Choroid plexus epithelial cell (primary cell): ENCODE results near the gene PAQR5.

Source experiments
- DNase-seq: peaks from one replicate; pipeline ENCODE4 v3.0.0-alpha.2; 2010; ENCODE audit warnings: low read depth
- H3K4me3 ChIP-seq: 2 replicates; pipeline ENCODE4 v1.5.1; 2011; ENCODE audit warnings: low read depth, mild to moderate bottlenecking, control low read depth, low read length, moderate library complexity
- TF ChIP-seq, protein P1 (sequence below): conservative IDR thresholded peaks from 2 replicates; pipeline ENCODE4 v1.5.1; 2011; ENCODE audit warnings: low read depth, mild to moderate bottlenecking, control low read depth, inconsistent platforms, low read length, moderate library complexity

Gene PAQR5

DNA sequence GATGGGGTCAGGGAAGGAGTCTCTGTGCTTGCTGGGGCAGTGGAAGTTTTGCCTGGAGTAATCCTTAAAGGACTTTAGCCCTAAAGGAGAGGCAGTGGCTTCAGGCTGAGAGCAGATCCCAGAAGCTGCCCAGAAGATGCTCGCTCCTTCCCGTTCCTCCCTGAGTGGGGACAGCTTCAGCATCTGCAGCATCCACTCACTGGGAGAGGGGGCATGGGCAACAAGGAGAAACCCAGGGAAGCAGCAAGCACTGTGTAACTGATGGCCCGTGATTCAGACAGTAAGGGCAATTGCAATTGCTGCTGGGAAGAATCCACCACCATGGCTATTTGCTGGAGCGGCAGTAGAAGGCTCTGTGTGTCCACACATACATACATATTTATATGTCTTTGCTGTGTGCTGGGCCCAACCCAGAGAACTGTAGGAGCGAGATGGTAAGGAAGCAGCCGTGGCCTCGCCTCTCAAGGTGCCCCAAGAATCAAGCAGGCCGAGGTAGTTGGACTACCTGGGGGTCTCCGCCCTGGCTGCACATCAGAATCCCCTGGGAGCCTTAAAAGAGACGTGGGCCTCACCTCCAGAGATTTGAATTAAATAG lies 5.8 kb upstream of the PAQR5 start:
- TF ChIP-seq, protein P1, sequence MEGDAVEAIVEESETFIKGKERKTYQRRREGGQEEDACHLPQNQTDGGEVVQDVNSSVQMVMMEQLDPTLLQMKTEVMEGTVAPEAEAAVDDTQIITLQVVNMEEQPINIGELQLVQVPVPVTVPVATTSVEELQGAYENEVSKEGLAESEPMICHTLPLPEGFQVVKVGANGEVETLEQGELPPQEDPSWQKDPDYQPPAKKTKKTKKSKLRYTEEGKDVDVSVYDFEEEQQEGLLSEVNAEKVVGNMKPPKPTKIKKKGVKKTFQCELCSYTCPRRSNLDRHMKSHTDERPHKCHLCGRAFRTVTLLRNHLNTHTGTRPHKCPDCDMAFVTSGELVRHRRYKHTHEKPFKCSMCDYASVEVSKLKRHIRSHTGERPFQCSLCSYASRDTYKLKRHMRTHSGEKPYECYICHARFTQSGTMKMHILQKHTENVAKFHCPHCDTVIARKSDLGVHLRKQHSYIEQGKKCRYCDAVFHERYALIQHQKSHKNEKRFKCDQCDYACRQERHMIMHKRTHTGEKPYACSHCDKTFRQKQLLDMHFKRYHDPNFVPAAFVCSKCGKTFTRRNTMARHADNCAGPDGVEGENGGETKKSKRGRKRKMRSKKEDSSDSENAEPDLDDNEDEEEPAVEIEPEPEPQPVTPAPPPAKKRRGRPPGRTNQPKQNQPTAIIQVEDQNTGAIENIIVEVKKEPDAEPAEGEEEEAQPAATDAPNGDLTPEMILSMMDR: no peak
- DNase-seq: no peak

GRCh38 chr15:69293741-69294615 lies 4.7 kb upstream of the PAQR5 start:
- H3K4me3 ChIP-seq: no peak overlapping the region
- no peak for DNase-seq
- TF ChIP-seq, protein P1: no peak

More for the DNA sequence above, 5.8 kb upstream of the PAQR5 start:
- H3K4me3 ChIP-seq: no peak overlapping the region

GRCh38 chr15:69296606-69297005 lies 2.1 kb upstream of the PAQR5 start:
- TF ChIP-seq, protein P1: no peak
- no peak overlapping the region for H3K4me3 ChIP-seq
- no peak for DNase-seq

- H3K4me3 ChIP-seq: no peak overlapping the region
- DNase-seq: no peak
- TF ChIP-seq, protein P1: no peak
These were observed 914 bp upstream of the PAQR5 start for GRCh38 chr15:69297642-69298353.

DNA sequence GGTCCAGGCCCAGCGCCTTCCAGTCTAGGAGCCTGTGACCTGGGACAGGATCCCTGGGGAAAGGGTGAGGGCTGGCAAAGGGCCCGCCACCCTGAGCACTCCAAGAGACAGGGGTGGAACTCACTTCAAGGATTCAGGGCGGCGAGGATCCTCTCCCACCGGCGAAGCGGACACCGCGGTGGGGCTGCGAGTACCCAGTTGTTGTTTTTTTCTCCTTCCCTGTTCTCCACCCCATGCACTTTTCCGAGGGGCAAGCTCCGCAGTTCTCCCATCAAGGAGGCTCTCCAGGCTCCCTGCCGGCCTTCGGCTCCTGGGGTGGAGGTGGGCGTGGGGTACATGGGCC lies 387 bp upstream of the PAQR5 start:
- no peak for DNase-seq
- peak overlapping the region; percentile 60 for H3K4me3 ChIP-seq
- TF ChIP-seq, protein P1: no peak

DNA sequence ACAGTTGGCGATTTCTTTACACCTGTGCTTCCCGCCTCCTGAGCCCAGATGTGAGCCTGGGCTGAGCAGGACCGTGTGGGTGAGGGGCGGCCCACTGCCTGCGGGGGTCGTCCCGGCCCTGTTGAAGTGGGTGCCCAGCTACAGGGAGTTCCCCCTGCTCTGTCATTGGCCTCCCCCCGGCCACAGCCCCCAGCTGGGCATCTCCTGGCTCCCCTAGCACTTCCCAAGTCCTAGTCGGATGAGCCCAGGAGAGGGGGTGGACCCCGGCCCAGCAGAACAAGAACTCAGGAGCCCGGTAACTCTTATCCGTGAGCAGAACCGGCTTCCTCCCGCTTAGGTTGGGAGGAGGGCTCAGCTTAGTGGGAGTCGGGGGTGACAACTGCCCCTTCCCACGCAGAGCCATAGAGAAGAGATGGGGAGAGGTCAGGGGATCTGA lies 757 bp downstream of the PAQR5 start:
- TF ChIP-seq, protein P1: no peak
- peak overlapping the region; percentile 60 for H3K4me3 ChIP-seq
- DNase-seq: no peak
